Measurements from ENCODE around the gene BRF1.
A peak's percentile ranks its signal among the peaks of the same experiment; 100 is the strongest.

The BRF1 gene

DNA sequence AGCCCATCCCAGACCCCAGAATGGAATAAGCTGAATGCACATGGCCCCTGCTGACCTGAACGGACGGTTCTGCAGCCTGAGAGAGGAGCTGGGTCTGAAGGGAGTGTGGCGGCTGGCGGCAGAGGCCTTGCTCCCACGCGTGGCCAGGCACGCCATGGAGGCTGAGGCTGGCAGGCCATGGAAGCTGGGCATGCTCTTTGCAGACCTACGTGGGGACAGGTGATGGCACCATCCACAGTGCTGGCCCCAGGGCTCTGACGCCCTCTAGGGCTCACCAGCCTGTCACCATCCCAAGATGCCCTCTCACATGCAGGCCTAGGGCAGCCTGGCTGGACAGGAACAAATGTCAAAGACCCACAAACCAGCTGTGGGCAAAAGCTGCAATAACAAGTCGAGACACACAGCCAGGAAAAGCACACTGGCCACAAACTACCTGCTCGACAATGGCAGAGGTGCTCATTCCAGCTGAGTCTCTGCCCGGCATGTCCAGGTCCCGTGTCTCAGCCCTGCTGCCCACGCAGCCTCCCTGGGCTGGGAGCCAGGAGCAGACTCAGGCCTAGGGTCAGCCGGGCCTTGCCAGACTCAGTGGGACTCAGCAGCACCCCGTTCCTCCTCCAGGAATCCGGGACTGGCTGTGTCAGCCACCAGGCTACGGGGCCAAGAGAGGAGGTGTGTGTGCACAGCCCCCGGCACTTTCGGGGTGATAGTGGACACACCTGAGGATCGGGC, 32.8 kb downstream of the BRF1 start:
- no peak for DNase-seq (ENCODE audit: low read depth in 2 of 2)

DNA sequence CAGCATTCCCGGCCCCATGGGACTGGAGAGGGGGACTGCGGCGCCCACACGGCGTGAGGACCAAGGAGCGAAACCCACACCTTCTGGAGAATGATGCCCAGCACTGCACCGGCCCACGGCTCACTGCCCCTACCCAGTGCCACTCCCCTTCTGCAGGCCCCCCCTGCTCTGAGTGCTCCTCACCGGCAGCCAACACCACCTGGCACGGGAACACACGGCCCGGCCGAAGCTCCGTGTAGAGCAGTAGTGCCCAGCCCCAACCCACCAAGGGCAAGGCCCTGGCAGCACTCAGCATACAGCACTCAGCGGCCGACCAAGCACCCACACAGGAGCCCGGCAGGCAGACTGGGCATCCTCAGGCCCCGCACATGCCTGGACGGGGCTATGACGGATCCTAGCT, 39.0 kb downstream of the BRF1 start:
- DNase-seq (ENCODE audit: low read depth in 2 of 2) = no peak

DNA sequence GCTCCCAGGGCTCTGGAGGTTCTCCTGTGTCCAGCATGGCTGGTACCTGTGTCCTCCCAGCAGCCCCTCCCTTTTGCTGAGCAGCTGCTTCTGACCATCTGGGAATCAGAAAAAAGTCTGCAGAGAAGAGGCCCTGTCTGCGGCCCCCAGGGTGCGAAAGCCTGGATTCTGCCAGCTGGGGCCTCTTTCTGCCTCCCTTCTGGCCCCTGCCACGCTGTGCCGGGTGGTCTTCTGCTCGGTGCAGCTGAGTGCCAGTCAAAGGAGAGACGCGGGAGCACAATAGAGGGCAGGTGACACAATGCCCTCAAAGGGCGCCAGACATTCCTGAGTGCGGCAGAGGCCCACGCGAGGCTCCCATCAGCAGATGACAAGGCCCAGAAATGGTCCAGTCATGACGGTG, 39.8 kb downstream of the BRF1 start:
- no peak for DNase-seq (ENCODE audit: low read depth in 2 of 2)

DNA sequence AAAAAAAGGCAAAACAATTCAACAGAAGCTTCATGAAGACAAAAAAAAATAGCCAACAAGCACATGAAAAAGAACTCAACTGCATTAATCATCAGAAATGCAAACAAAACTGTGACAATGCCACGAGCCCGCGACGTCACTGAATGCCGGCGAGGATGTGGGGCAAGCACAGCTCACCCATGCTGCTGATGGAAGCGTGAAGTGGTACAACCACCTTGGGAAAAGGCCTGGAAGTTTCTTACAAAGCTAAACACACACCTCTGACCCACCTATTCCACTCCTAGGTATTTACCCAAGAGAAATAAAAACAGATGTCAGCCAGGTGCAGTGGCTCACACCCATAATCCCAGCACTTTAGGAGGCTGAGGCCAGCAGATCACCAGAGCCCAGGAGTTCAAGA, 42.0 kb downstream of the BRF1 start:
- no peak for DNase-seq (ENCODE audit: low read depth in 2 of 2)

DNA sequence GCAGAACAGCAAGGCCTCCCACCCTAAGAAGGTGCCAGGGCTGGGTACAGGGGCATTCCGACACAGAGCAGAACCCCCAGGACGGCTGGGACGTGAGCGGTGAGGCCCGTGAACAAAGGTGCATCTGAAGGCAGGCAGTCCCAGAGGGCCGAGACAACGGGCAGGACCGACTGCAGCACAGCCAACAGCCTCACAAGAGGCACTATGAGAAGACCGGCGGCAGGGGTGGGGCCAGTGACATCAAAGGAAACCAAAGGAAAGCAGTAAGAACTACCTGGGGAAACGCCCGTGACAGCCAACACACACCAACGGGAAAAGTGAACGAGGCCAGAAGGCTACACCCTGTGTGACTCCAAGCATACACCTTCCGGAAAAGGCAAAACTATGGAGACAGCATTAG, 43.3 kb downstream of the BRF1 start:
- no peak for DNase-seq (ENCODE audit: low read depth in 2 of 2)

DNA sequence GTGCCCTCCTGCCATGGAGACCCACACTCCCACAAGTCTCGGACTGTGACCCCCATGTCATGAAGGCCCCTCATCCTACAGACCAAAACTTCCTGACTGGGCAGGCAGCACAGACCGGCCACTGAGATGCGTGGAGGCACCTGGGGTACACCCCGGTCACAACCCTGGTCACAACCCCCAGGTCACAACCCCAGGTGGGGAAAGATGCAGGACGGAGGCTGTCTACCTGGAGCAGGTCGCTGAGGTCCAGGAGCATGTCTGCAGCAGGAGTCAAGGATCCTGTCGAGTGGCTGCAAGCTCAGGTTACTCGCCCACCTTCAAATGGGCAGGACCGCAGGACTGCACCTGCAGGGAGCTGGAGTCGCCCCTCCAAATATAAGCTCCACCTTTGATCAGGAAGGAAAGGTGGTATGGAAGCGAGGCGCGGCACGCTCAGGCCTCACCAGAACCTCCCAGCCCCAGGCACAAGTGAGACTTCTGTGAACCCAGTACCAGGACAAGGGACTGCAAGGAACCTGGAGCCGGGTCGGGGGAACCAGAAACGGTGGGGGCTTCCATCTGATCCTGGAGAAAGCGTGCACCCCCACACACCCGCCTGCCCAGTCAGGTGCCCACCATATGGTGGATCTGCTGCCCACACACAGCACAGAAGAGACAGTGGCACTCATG, 44.4 kb downstream of the BRF1 start:
- DNase-seq (ENCODE audit: low read depth in 2 of 2) = no peak

DNA sequence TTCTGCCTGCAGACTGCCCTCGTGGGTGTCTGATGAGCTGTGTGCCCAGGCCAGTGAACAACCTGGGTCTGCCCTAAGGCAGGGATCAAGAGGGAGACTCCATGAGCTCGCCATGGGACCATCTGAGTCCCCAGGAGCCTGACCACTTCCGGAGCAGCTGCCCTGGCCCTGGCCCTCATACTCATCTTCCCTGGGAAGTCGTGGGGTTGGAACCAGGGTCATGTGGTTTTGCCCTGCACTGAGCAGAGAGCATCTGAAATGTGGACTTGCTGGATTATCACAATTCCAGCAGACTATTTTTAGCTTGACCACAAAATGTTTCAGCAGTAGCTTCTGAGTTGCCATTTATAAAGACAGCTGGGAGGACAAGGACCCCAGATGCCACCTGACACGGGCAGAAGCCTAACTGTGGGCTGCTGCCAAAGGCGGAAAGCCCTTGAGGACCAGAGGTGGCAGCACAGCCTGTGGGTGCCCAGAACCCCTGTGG, 45.7 kb downstream of the BRF1 start:
- DNase-seq (ENCODE audit: low read depth in 2 of 2) = no peak

DNA sequence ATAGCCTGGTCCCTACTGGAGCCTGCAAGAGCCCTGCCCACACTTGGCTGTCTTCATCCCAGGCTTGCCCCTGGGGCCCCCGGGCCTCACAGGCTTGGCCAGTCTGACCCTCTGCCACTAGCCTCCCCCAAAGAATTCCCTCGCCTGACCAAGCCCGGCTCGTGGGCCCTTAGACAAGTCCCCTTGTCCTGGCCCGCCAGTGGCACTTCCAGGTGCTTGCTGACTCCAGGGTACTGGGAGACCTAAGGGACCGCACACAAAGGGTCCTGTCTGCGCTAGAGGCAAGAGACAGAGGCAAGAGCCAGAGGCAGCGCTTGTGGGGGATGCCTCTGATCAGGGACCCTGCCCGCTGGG, 47.5 kb downstream of the BRF1 start:
- no peak for DNase-seq (ENCODE audit: low read depth in 2 of 2)

DNA sequence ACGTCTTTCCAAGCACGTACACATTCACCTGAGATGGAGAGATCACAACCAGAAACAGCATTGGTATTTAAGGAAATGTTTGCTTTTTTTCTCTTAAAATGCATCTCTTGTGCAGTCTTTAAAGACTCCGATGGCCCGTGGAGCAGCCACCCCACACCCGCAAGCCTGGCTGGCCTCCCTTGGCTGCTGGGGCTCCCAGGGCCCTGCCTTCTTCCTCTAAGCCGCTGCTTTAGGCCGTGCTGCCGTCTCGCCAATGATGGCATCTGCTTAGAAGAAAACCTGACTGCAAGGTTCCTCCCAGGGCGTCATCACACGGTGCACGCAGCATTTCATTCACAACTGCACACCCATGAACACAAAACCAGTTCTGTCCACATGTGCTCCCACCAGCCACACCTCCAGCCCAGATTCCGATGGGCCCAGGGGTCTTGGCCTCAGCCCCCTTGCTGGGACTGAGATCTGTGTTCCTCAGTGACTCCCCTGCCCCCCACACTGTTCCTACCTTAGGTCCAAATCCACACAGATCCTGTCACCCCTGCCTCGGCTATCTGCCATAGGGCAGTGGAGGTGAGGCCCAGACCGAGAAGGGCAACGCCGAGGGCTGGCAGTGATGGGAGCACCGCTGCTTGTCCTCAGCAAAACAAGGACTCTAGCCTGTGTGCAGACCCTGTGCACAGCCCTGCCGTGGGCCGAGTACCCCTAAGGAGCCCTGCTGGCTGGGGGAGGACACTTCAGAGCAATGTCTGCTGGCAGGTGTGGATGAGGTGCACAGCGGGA, 48.1 kb downstream of the BRF1 start:
- no peak for DNase-seq (ENCODE audit: low read depth in 2 of 2)

DNA sequence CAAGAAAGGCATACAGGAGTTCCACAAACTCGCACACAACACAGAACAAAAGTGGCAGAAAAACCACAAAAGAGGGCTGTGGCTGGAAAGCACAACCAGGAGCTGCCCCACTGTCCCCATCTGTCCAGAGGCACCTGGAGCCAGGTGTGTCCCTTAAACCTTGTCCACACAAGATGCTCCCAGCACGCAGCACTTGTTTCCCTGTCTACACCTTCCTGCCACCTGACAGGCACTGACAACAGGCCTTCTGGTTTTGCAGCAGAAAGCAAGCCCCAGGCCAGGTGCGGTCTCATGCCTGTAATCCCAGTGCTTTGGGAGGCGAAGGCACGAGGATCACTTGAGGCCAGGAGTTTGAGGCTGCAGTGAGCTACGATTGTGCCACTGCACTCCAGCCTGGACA, 48.9 kb downstream of the BRF1 start:
- DNase-seq (ENCODE audit: low read depth in 2 of 2) = no peak

DNA sequence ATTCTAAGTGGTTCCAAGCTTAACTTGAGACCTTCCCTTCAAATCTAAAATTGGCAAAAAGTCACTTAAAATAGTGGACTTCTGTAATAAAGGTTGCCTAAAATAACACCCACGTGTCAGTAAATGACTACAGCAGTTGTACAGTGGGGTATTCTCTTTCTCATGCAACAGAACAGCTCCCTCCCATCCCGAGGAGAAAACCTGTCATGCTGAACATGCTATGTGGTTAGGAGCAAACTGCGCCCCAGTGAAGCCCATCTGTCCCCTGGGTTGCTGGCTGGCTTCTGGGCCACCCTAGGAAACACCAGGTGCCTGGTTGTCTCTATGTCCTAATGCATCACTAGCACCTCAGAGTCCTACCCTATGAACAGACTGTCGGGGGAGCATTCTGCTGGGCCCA, 49.8 kb downstream of the BRF1 start:
- DNase-seq (ENCODE audit: low read depth in 2 of 2) = no peak

DNA sequence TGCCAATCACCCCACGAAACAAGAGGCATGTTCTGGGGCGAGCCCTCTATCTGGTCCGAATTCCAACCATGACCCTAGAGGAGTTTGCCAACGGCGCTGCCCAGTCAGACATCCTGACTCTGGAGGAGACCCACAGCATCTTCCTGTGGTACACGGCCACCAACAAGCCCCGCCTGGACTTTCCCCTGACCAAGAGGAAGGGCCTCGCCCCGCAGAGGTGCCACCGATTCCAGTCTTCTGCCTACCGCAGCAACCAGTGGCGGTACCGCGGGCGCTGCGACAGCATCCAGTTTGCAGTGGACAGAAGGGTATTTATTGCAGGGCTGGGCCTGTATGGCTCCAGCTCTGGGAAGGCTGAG, 50.8 kb downstream of the BRF1 start:
- no peak for DNase-seq (ENCODE audit: low read depth in 2 of 2)

DNA sequence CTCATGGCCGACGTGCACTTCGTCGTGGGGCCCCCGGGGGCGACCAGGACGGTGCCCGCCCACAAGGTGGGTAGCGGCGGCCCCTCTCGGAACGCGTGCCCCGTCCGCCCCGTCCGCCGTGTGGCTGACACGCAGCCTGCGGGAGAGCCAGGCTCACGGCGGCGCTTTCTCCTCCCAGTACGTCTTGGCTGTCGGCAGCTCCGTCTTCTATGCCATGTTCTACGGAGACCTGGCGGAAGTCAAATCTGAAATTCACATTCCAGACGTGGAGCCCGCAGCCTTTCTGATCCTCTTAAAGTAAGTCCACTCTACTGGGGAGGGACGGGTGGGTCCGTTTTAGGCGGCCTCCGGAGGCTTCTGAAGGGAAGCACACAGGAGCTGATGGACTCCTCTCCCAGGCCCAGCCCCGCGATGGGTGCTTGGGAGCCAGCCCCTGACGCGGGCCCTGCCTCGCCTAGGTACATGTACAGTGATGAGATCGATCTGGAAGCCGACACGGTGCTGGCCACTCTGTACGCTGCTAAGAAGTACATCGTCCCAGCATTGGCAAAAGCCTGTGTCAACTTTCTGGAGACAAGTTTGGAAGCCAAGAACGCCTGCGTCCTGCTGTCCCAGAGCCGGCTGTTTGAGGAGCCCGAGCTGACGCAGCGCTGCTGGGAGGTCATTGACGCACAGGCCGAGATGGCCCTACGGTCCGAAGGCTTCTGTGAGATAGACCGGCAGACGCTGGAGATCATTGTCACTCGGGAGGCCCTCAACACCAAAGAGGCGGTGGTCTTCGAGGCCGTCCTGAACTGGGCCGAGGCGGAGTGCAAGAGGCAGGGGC, 51.4 kb downstream of the BRF1 start:
- no peak for DNase-seq (ENCODE audit: low read depth in 2 of 2)

DNA sequence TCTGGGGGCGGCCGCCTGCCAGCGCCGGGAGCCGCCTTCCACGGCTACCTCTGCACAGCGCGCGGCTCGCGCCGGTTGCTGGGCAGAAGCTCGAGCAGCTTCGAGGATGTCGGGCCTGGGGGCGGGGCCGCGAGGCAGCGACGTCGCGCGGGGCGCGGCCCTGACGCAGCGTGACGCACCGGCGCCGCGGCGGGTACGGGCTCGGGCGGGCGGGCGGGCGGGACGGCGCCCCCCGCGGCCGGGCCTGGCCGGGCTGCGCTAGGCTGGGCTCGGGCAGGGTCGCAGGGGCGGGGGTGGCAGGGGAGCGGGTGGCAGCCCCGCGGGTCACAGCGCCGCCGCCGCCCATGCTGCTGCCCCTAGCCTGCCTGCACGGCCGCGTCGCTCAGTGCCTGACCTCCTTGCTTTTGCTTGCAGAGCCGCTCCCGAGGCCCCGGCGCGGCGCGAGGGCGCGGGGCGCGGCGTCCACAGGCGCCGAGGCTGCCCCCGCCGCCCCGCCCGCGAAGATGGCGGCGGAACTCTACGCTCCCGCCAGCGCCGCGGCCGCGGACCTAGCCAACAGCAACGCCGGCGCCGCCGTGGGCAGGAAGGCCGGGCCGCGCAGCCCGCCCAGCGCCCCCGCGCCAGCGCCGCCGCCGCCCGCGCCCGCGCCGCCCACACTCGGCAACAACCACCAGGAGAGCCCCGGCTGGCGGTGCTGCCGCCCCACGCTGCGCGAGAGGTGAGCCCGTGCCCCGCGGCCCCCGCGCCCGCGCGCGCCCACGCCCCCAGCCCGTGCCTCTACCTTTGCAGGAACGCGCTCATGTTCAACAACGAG, 52.2 kb downstream of the BRF1 start, which contains the start of gene BTBD6:
Gene BTBD6 (plus strand): TSS at position 166 of the 814 bp plus-strand sequence. CDS start 179 bp downstream, at position 345.
- DNase-seq (ENCODE audit: low read depth in 2 of 2) = peak; percentile 79 to 84

DNA sequence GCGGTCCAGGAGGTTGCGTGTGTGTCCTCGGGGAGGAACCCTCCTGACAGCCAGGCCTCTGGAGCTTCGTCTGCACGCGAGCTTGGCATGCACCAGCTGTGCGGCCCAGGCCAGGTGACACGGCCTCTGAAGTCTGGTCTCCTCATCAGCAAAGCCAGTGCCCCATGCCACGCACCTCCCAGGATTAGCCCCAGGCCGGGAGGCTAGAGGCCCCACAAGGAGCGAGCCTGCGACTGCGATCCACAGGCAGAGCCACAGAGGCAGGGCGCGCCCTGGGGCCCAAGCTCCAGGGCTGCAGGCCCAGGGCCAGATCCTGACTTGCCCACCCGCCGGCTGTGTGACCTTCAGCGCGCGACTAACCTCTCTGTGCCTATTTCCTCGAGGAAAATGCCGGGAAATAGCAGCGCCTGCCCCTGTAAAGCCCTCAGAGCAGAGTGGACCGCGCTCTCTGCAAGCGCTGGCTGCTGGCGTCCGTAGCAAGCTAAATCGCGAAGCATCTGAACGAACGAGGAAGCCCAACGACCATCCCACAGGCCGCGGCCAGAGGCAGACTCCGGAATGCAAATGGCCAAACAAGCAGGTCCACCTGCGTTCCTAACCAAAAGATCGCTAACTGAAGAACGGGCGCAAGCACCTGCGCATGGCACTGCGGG, 53.0 kb downstream of the BRF1 start:
- DNase-seq (ENCODE audit: low read depth in 2 of 2) = no peak

DNA sequence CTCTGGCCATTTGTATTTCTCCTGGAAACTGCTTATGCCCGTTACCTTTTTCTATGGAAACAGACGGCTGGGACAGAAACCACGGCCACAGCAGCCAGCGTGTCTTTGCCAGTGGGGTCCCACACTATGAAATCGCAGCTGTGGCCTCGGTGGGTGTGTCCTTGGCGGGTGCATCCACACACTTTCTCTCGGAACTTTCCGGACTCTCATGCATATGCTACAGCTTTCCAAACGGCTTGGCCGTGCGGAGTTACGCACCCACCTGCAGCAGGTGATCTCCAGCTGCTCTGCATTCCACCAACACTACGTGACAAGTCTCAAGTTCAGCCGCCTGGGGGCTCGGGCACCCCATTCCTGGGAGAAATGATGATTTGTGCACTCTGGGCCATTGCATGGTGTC, 53.8 kb downstream of the BRF1 start:
- no peak for DNase-seq (ENCODE audit: low read depth in 2 of 2)

DNA sequence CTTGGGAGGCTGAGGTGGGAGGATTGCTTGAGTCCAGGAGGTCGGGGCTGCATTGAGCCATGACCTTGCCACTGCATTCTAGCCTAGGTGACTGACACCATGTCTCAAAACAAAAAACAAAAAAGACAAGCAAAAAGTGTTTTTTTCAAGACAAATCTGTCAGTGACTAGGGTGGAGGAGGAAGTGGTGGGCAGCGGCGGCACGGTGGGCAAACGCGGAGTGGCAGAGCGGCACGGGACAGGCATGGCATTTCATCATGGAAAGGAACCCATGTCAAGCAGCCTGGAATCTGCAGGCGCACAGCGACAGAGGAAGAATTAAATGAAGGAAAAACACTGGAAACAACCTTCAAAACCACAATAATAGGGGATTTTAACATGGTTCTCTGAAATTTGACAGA, 56.5 kb downstream of the BRF1 start:
- no peak for DNase-seq (ENCODE audit: low read depth in 2 of 2)

DNA sequence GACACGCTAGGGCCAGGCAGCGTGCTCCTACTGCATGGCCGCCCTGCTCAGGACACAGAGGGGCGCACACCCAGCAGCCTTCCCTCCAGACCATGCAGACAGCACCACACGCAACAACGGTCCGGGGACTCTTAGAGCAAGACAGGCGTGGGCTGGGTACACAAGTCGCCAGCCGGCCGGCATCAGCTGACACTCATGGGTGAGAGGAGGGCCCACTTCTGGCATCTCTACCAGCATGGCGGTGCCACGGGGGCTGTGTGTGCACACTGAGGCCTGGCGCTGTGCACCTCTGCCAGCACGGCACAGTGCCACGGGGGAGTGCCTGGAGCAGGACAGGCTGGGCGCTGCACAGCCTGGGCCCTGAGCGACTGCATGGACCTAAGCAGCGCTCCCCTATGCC, 59.2 kb downstream of the BRF1 start:
- no peak for DNase-seq (ENCODE audit: low read depth in 2 of 2)

DNA sequence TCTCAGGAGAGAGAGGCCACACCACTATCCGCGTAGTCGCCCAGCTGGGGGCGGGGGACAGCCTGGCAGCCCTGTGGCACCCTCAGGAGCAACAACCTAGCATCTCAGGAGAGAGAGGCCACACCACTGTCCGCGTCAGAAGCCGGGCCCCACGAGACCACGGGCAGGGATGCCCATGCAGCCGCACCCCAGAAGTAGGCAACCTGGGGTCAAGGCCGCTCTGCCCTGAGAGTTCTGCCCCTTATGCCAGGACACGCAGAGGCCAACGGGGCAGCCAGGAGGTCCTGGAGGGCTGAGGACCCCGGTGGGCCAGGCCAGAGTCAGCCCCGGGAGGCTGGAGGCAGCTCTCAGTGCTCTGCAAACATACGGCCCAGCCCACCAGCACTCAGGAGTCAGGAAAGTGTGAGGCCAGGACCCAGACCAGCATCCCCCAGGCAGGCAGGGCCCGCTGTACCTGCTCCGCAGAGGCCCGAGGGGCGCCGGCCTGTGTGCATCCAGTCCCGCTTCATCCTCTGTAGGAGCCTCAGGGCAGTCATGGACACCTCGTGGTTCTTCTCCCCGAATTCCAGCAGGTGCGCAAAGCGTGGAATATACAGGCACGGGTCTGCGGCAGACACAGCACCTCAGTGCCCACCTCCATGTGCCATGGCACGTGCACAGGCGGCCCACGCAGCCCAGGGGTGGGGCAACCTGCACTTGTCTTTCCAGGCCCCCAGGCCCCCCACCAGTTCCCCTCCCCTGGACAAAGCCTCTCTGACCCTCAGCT, 59.8 kb downstream of the BRF1 start:
- no peak for DNase-seq (ENCODE audit: low read depth in 2 of 2)

Measured in stimulated activated CD4-positive, alpha-beta T cell treated with anti-CD3 and anti-CD28 coated beads, Interleukin-12 subunit alpha, Interleukin-12 subunit beta, amount 100 ng/mL, for 24 hours (primary cell).